Upper lobe of left lung (tissue), 6 donors: ENCODE data around the gene AGTPBP1. TPM values are rescaled to one million over a fixed set of nuclear protein-coding genes. Genes with fewer than 3 reads are reported as not detected.

ENCODE experiments used
- ATAC-seq, 2 donors: fragments of 200-7000 bp; cut with Tn5 transposase; one replicate each; pipeline ENCODE4 v1.9.1; 2022; ENCODE audit warnings: mild to moderate bottlenecking in 2 of 2, moderate library complexity in 2 of 2; ENCODE audit not compliant: low FRiP score in 2 of 2
- DNase-seq, 2 donors: peaks; one replicate each; pipeline ENCODE4 v3.0.0-alpha.2; 2019 to 2020
- H3K27ac ChIP-seq, 4 donors: fragments of 200-600 bp; sonication (generic); one replicate each; pipeline ENCODE4 v1.5.1; 2016 to 2019
- H3K27me3 ChIP-seq, 4 donors: fragments of 200-600 bp; sonication (generic); one replicate each; pipeline ENCODE4 v1.5.1; 2017 to 2019
- H3K36me3 ChIP-seq, 4 donors: fragments of 200-600 bp; sonication (generic); one replicate each; pipeline ENCODE4 v1.5.1; 2016 to 2019
- H3K4me1 ChIP-seq, 4 donors: fragments of 200-600 bp; sonication (generic); one replicate each; pipeline ENCODE4 v1.5.1; 2018 to 2019
- H3K4me3 ChIP-seq, 4 donors: fragments of 200-600 bp; sonication (generic); one replicate each; pipeline ENCODE4 v1.5.1; 2017 to 2019; ENCODE audit warnings: mild to moderate bottlenecking in 2 of 4, moderate library complexity in 1 of 4
- H3K9me3 ChIP-seq, 4 donors: fragments of 200-600 bp; sonication (generic); one replicate each; pipeline ENCODE4 v1.5.1; 2018 to 2019
- CTCF ChIP-seq, 6 experiments: fragments of 450-650 bp in 4 of 6; fragments of 200-600 bp in 2 of 6; sonication (generic) in 2 of 6; IDR thresholded peaks; one replicate each; pipeline ENCODE4 v1.5.1; 2016 to 2019; ENCODE audit warnings: antibody characterized with exemption in 6 of 6
- EP300 ChIP-seq, 4 donors: sonication (generic); formaldehyde crosslinking; IDR thresholded peaks; one replicate each; pipeline ENCODE4 v1.5.1; 2017; ENCODE audit warnings: antibody characterized with exemption in 4 of 4, control low read depth in 2 of 4
- POLR2A ChIP-seq, 4 donors: fragments of 450-650 bp; IDR thresholded peaks; one replicate each; pipeline ENCODE4 v1.5.1; 2016 to 2017; ENCODE audit warnings: antibody characterized with exemption in 4 of 4, mild to moderate bottlenecking in 2 of 4
- POLR2AphosphoS5 ChIP-seq, 2 donors: sonication (generic); formaldehyde crosslinking; IDR thresholded peaks; one replicate each; pipeline ENCODE4 v1.5.1; 2017; ENCODE audit warnings: antibody characterized with exemption in 2 of 2
- WGBS, 2 donors: methylation state at CpG; one replicate each; pipeline ENCODE4 v1.1.5; 2017 to 2018; 5-methylcytosine and 5-hydroxymethylcytosine counted together
- total RNA-seq, 6 donors: library from RNA; depleted of rRNA in 4 of 6; stranded (reverse); fragments of >200 nt in 4 of 6; gene quantifications; one replicate each; pipeline versions ENCODE4 v1.1.0 to v1.2.1, GENCODE V29; 2016 to 2021
- donor health status: DM: no; HTN: no; CAD: no; lungs with moderate emphysema.
- donor health status: DM: no; HTN: yes; CAD: no; lungs with severe emphysema.

Gene AGTPBP1
- total RNA-seq, 6 donors from 2014 or later: 27.3 to 65.2 (median 40.4) TPM

- peaks cover 0 to 11% (median 4%) of the 10 kb centered on the region in 4 donors for H3K36me3 ChIP-seq
- H3K9me3 ChIP-seq: no peaks in the 10 kb centered on the region
- H3K4me3 ChIP-seq: no peak overlapping the region
- WGBS, 2 donors: 95 to 100% methylated on average over 6 of the region's 6 CpGs
- H3K4me1 ChIP-seq: peaks cover 0 to 7% (median 0%) of the 10 kb centered on the region in 4 donors
- TF ChIP-seq EP300 (IDR thresholded peaks at IDR 0.05) (no peak), POLR2AphosphoS5 (IDR thresholded peaks at IDR 0.05) (no peak), POLR2A (IDR thresholded peaks at IDR 0.05) (no peak), CTCF (IDR thresholded peaks at IDR 0.05) (no peak)
- no peak for DNase-seq
- ATAC-seq: peak in 1 of 2 donors; percentile 16
- no peak overlapping the region for H3K27ac ChIP-seq
- no peaks in the 10 kb centered on the region for H3K27me3 ChIP-seq
Observed at GRCh38 chr9:85602742-85603141, 139.0 kb downstream of the AGTPBP1 start.

- 77 to 88% methylated on average over 4 to 8 of the region's 8 CpGs for WGBS, 2 donors
- Histone ChIP-seq H3K36me3 (peaks cover 0 to 11% (median 4%) of the 10 kb centered on the region in 4 donors), H3K4me3 (no peak overlapping the region), H3K9me3 (no peaks in the 10 kb centered on the region), H3K4me1 (peaks cover 0 to 7% (median 0%) of the 10 kb centered on the region in 4 donors), H3K27ac (no peak overlapping the region), H3K27me3 (no peaks in the 10 kb centered on the region)
- TF ChIP-seq CTCF (IDR thresholded peaks at IDR 0.05) (no peak), EP300 (IDR thresholded peaks at IDR 0.05) (no peak), POLR2A (IDR thresholded peaks at IDR 0.05) (no peak), POLR2AphosphoS5 (IDR thresholded peaks at IDR 0.05) (no peak)
- peak in 1 of 2 donors; percentile 19 for ATAC-seq
- peak in 1 of 2 donors; percentile 17 for DNase-seq
Observed at GRCh38 chr9:85600675-85601263, 141.0 kb downstream of the AGTPBP1 start.

- 78 to 81% methylated on average over 3 of the region's 3 CpGs for WGBS, 2 donors
- DNase-seq: no peak
Observed at GRCh38 chr9:85599540-85600105, 142.1 kb downstream of the AGTPBP1 start.

GRCh38 chr9:85594316-85594715, 147.4 kb downstream of the AGTPBP1 start:
- H3K27ac ChIP-seq: no peak overlapping the region
- H3K4me1 ChIP-seq: no peaks in the 10 kb centered on the region
- no peaks in the 10 kb centered on the region for H3K27me3 ChIP-seq
- H3K9me3 ChIP-seq: no peaks in the 10 kb centered on the region
- ATAC-seq (no peak), DNase-seq (no peak)
- H3K36me3 ChIP-seq: no peaks in the 10 kb centered on the region
- WGBS, 2 donors: 62 to 86% methylated on average over 3 of the region's 3 CpGs
- no peak overlapping the region for H3K4me3 ChIP-seq
- TF ChIP-seq CTCF (IDR thresholded peaks at IDR 0.05): no peak
- TF ChIP-seq POLR2A (IDR thresholded peaks at IDR 0.05): no peak
- no peak for TF ChIP-seq EP300 (IDR thresholded peaks at IDR 0.05)
- no peak for TF ChIP-seq POLR2AphosphoS5 (IDR thresholded peaks at IDR 0.05)

More at GRCh38 chr9:85599540-85600105, 142.1 kb downstream of the AGTPBP1 start:
- no peaks in the 10 kb centered on the region for H3K9me3 ChIP-seq
- peaks cover 0 to 7% (median 0%) of the 10 kb centered on the region in 4 donors for H3K4me1 ChIP-seq
- H3K27me3 ChIP-seq: no peaks in the 10 kb centered on the region
- no peak overlapping the region for H3K27ac ChIP-seq
- H3K4me3 ChIP-seq: no peak overlapping the region
- H3K36me3 ChIP-seq: peaks cover 0 to 11% (median 4%) of the 10 kb centered on the region in 4 donors
- ATAC-seq: no peak
- TF ChIP-seq EP300 (IDR thresholded peaks at IDR 0.05): no peak
- no peak for TF ChIP-seq POLR2A (IDR thresholded peaks at IDR 0.05)
- TF ChIP-seq CTCF (IDR thresholded peaks at IDR 0.05): no peak
- no peak for TF ChIP-seq POLR2AphosphoS5 (IDR thresholded peaks at IDR 0.05)
